ENCODE results near the gene NEK1. TPM values are rescaled to one million over a fixed set of nuclear protein-coding genes. Genes with fewer than 3 reads are reported as not detected.

Gene NEK1
- total RNA-seq, 4 donors from 2014 or later: 6.0 to 18.2 (median 7.1) TPM

DNA sequence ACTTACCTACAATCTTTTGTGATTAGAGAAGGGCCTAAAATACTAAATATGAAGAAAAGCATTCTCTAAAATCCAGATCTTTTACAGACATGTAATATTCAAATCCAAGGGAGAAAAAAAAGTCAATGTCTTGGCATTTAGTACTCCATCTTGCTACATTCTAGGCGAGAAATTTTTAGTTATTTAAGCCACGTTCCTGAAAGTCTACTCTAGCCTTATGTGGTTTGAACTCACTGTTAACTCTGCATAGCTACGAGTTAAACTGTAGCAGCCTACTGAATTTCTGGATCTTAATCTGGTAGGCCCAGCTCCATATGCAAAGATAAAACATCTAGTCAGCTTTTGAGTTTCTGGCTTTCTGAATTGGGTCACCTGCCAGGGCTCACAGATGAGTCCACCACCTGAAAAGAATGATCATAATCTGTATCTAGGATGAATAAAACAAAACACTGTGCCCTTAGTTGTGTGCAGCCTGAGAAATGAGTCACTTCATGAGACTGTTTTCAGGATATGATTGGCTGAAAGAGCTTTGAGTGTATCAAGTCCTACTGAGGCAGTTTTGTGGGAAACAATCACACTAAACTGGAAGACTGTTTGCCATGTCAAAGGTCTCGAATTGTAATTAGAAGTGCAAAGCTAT is 3.2 kb upstream of the NEK1 start:
- Histone ChIP-seq H3K27me3 (no peaks in the 10 kb centered on the region), H3K4me1 (peaks cover 0 to 24% (median 0%) of the 10 kb centered on the region in 4 donors), H3K36me3 (no peaks in the 10 kb centered on the region), H3K27ac (no peak overlapping the region), H3K4me3 (no peak overlapping the region), H3K9me3 (no peaks in the 10 kb centered on the region)
- no peak for DNase-seq
- TF ChIP-seq, protein P1, sequence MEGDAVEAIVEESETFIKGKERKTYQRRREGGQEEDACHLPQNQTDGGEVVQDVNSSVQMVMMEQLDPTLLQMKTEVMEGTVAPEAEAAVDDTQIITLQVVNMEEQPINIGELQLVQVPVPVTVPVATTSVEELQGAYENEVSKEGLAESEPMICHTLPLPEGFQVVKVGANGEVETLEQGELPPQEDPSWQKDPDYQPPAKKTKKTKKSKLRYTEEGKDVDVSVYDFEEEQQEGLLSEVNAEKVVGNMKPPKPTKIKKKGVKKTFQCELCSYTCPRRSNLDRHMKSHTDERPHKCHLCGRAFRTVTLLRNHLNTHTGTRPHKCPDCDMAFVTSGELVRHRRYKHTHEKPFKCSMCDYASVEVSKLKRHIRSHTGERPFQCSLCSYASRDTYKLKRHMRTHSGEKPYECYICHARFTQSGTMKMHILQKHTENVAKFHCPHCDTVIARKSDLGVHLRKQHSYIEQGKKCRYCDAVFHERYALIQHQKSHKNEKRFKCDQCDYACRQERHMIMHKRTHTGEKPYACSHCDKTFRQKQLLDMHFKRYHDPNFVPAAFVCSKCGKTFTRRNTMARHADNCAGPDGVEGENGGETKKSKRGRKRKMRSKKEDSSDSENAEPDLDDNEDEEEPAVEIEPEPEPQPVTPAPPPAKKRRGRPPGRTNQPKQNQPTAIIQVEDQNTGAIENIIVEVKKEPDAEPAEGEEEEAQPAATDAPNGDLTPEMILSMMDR (IDR thresholded peaks at IDR 0.05): no peak
- no peak for TF ChIP-seq POLR2A (IDR thresholded peaks at IDR 0.05)

DNA sequence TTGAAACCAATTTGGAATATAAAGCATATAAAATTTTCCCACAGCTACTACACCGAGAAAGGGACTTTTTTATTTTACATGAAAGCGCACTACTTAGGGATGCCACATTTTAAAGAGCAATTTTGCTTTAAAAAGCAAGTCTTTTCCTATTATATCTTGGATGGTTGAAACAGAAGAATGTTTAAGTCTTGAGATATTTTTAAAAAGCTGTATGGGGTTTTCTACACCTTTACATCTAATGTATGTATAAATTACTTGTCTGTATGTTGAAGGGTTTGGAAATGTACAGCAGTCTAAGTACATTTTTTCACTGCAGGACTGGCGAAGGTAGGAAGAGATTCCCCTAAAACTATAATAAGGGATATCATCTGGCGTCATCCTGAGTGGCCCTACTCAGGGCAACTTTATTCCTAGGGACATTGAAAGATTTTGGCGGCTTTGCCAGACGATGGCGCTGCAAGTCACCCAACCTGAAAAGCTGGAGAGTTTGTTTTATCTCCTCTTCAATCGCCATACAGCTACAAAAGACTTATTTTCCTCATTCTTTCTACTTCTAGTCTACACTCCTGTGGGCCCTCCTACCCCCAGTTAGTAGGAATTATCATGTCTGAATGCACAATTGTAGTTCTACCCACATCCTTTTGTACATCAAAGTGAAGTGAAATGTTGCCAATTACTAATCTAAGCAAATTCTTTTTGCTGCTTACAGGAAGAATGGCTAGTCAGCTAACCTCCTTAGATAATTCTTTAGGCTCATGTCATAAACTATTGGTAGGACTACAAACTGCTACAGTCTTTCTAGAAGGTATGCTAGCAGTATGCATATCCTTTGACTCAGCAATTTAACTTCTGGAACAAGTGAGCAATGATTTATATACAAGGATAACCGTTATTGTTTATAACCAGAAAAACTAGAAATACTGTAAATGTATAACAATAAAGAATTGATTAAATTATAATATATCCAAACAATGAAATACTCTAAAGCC is 782 bp upstream of the NEK1 start:
- DNase-seq: peak; percentile 71 to 91 (median 79)
- peak overlapping the region; percentile 68 to 88 (median 70) for H3K4me3 ChIP-seq
- peaks cover 0 to 28% (median 0%) of the 10 kb centered on the region in 4 donors for H3K4me1 ChIP-seq
- TF ChIP-seq POLR2A (IDR thresholded peaks at IDR 0.05): no peak
- TF ChIP-seq, protein P1 (IDR thresholded peaks at IDR 0.05): peak; percentile 29 to 77 (median 67)
- H3K27me3 ChIP-seq: no peaks in the 10 kb centered on the region
- H3K36me3 ChIP-seq: no peaks in the 10 kb centered on the region
- H3K9me3 ChIP-seq: no peaks in the 10 kb centered on the region
- H3K27ac ChIP-seq: peak overlapping the region; percentile 90 to 97 (median 95)

DNA sequence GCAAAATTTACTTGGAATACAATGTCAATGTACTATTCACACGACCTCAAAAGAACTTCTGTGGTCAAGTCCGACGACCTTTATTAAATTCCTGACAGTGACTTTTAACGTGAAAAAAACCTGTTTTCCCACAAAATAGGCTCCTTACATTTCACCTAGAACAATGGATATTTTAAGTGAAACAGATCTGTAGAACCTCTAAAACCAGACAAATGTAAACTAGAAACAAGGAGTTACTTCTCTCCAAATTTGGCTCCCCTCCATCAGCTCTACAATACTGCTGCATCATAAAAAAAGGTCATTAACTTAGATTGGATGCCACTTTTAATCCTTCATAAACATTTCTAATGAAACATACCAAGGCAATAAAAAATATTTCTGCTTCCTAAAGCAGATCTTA is 1.2 kb downstream of the NEK1 start:
- Histone ChIP-seq H3K36me3 (no peaks in the 10 kb centered on the region), H3K9me3 (no peaks in the 10 kb centered on the region), H3K4me3 (peak overlapping the region in 1 of 4 donors; percentile 68), H3K27ac (peak overlapping the region in 1 of 4 donors; percentile 96), H3K4me1 (peaks cover 0 to 21% (median 0%) of the 10 kb centered on the region in 4 donors), H3K27me3 (no peaks in the 10 kb centered on the region)
- DNase-seq: no peak
- TF ChIP-seq POLR2A (IDR thresholded peaks at IDR 0.05): no peak
- TF ChIP-seq, protein P1 (IDR thresholded peaks at IDR 0.05): no peak

DNA sequence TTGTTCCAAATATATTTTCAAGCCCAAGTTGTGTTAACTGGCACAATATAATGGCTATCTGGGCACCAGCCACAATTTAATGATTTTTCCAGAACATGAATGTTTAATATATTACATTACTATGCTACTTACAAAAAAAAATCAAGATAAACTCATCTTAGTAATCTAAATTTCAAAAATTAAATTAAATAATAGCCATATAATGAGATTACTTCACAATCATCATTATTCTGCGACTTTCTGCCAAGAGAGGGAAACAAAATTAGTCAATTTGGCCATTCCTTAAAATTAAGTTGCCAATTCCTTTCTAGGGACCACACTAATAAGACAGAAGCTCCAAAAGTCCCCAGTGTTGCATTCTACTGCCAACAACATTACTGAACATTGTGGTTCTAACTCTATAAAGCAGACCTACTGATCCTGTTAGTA is 7.5 kb downstream of the NEK1 start:
- Histone ChIP-seq H3K4me1 (peaks cover 0 to 2% (median 0%) of the 10 kb centered on the region in 4 donors), H3K4me3 (no peak overlapping the region), H3K27me3 (no peaks in the 10 kb centered on the region), H3K27ac (no peak overlapping the region), H3K36me3 (peaks cover 0 to 5% (median 0%) of the 10 kb centered on the region in 3 donors), H3K9me3 (no peaks in the 10 kb centered on the region)
- TF ChIP-seq, protein P1 (IDR thresholded peaks at IDR 0.05): no peak
- no peak for TF ChIP-seq POLR2A (IDR thresholded peaks at IDR 0.05)
- DNase-seq: no peak

DNA sequence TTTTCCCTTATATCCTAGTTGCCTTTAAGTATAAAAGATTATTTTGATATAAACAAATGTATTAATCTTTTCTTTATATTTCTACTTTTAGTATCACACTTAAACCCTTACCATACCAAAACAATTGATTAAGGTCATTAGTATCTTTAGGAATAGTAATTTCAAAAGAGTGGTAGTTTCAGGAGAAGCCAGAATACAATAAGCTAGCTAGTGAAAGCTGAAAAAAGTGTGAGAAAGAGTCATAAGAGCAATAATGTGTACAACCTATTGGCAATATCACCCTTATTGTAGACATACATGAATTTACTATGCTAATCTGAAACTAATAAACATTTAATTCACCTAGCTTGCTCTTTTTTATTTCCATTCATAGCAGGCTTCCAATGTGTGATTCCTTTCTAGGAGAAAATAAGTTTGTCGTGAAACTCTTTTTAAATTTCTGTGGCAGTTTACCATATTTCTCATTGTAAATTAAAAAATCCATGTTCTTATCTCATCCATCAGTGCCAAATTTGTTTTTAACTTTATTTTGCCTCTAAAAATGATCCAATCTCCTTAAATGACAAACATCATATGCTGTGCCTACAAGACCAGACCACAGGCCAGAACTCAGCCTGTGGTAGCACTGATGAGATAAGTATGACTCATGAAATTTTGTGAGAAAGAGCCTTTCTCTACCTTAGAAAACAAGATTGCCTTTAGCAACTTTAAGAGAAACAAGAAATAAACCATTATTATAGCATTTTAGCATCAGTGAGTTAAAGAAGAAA is 8.1 kb downstream of the NEK1 start:
- no peaks in the 10 kb centered on the region for H3K27me3 ChIP-seq
- no peak overlapping the region for H3K4me3 ChIP-seq
- no peaks in the 10 kb centered on the region for H3K4me1 ChIP-seq
- no peaks in the 10 kb centered on the region for H3K9me3 ChIP-seq
- peaks cover 0 to 5% (median 0%) of the 10 kb centered on the region in 3 donors for H3K36me3 ChIP-seq
- TF ChIP-seq, protein P1 (IDR thresholded peaks at IDR 0.05): no peak
- no peak for TF ChIP-seq POLR2A (IDR thresholded peaks at IDR 0.05)
- H3K27ac ChIP-seq: no peak overlapping the region
- DNase-seq: no peak
